Hippocampal formation (tissue), 2 donors: ENCODE results near the gene SLC41A3.
A peak's percentile ranks its signal among the peaks of the same experiment; 100 is the strongest.
"Not testable (repeated sequence)": the region's sequence is repeated elsewhere in the genome, so short reads cannot be mapped to it uniquely, and the experiment has no call there.

Source experiments
- DNase-seq, 2 donors: peaks; one replicate each; lab custom pipeline; 2025; lab: John Stamatoyannopoulos, UW

Gene SLC41A3

GRCh38 chr3:126002189-126002588 is 81.7 kb downstream of the SLC41A3 start:
- DNase-seq = no peak

DNA sequence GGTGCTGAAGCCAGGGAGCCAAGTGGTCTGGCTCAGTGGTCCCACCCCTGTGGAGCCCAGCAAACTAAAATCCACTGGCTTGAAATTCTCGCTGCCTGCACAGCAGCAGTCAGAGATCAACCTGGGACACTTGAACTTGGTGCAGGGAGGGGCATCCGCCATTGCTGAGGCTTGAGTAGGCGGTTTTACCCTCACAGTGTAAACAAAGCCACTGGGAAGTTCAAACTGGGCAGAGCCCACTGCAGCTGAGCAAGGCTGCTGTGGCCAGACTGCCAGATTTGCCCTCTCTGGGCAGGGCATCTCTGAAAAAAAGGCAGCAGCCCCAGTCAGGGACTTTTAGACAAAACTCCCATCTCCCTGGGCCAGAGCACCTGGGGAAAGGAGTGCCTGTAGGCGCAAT is 87.2 kb downstream of the SLC41A3 start:
- not testable (repeated sequence) for DNase-seq

DNA sequence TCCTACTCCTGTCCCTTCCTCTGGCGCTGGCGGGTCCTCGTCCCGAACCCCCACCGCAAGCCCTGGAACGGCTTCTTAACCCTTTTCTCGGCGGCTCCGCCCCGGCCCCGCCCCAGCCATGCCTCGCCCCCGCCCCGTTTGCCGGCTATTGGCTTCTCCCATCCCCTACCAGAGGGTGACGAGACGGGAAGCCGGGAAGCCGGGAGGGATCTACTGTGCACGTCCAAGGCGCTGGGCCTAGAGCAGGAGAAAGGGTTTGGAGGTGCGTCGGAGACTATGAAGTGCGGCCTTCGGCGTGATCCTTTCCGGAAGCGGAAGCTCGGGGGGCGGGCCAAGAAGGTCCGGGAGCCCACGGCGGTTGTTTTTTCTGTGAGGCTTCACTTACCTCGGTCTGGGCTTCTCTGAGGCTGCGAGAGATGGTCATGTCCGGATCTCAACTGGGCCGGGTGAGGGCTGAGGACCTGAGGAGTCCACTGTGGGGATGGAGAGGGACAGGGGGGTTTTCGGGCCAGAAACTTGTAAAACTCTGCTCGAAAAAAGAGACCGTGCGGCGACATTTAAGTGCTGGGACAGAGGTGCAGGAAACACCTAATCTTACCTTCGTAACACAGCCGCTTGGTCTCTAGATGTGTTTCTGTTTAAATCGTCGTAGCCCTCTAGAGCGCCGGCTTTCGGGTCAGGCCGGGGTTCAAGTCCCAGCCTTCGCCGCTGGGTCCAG is 93.5 kb downstream of the SLC41A3 start:
- peak in 1 of 2 donors; percentile 80 for DNase-seq

- DNase-seq = not testable (repeated sequence)
These were observed 99.0 kb downstream of the SLC41A3 start for GRCh38 chr3:125984951-125985350.

GRCh38 chr3:125977104-125977503 is 106.8 kb downstream of the SLC41A3 start:
- DNase-seq = not testable (repeated sequence)

- not testable (repeated sequence) for DNase-seq
These were observed 107.9 kb downstream of the SLC41A3 start for GRCh38 chr3:125976003-125976390.

DNA sequence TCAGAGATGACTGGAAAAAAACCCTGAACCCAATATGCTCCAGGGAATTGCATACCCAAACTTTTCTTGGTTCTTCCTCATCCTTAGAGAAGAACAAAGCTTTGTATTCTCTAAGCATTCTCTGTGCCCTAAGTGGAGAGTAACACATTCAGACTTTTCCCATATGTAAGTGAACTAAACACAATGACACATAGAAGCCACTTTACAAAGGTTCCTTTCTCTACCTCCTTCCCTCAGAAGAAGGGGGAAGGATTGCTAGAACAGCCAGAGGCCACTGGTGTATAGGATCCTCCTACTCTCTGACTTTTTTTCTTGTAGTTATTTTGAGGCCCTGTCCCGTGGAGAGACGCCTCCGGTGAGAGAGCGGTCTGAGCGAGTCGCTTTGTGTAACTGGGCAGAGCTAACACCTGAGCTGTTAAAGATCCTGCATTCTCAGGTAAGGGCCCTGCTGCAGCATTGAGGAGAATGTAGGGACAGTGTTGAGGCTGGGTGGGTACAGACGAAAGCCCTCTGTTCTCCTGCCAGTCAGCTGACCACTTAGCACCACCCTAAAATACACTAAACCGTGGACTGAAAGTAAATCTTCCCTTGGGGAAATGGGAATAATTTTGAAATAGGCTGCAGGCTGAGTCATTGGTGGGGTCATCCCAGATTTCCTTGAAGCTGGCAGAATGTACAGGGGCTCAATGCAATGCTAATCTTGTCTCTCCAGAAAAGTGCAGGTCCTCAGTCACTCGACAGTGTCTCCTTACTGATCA is 108.5 kb downstream of the SLC41A3 start:
- DNase-seq = not testable (repeated sequence)

DNA sequence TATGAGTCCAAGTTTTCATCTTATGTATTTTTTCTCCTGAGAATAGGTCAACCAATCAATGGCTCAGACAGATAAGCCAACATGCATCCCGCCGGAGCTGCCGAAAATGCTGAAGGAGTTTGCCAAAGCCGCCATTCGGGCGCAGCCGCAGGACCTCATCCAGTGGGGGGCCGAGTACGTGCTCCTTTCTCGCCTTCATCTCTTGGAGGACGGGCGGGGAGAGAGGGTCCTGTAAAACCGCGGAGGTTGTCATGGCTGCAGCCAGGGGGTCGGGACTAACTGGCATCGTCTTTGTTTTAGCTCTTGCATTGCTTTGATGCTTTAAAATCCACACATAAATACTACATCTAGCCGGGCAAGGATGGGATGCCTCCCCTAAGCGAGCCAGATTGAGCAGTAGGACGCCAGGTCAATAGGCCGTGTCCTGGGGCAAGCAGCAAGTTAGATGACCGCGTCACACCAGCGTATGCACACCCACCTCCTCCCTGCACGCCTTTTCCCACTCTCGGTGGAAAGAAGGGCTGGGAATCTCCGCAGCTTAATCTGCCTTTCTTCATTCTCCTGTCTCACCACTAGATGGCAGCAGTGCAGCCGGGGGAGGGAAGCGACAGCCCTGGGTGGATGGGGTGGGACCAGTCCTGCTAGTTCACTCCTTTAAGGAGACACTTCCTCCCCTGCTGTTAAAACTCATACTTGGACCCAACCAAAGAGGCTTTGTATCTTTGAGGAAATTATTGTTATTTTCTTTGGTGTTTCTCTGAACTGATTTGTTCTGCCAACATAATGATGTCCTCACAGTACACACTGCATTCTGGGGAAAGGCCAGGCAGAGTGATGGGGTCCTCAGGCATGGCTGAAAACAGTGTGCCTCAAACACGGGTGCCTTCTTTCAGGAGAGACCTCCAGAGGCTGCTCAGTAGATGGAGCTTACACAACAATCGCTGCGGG is 111.7 kb downstream of the SLC41A3 start:
- peak; percentile 34 to 40 for DNase-seq

GRCh38 chr3:125968701-125969592 is 115.0 kb downstream of the SLC41A3 start, which contains the start of gene ROPN1B:
ROPN1B (plus strand) TSS chr3:125969178; CDS start chr3:125972055, 2,877 bp downstream.
- DNase-seq = not testable (repeated sequence)

DNA sequence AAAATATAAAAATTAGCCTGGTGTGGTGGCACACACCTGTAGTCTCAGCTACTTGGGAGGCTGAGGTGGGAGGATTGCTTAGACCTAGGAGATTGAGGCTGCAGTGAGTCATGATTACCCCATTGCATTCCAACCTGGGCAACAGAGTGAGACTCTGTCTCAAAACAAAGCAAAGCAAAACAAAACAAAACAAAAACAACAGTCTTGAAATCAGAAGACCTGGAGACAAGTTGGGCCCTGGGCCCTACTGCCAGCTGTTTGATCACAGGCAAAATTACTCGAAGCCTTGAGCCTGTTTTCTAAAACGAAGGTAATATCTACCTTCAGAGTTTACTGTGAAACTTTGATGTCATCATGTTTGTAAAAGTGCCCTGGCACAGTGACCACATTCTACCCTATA is 115.8 kb downstream of the SLC41A3 start:
- DNase-seq = not testable (repeated sequence)

GRCh38 chr3:125967156-125967555 is 116.8 kb downstream of the SLC41A3 start:
- DNase-seq = no peak

GRCh38 chr3:125965505-125965904 is 118.4 kb downstream of the SLC41A3 start:
- DNase-seq = no peak

DNA sequence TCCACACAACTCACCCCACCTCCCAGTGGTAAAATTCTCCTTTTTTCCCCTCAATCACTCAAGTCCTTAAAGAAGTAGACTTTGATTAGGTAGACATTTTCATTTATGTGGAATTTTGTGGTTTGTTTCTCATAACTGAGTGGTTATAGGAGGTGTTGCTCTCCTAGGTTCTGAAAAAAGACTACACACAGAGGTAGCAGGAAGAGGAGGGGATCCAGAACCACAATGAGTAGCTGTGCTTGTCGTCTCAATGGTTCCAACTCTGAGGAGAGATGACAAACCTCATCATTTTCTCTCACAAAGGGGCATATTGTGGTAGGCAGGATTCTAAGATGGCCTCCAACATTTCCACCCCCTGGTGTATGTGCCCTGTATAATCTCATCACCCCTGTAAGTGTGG is 120.1 kb downstream of the SLC41A3 start:
- not testable (repeated sequence) for DNase-seq

- DNase-seq = no peak
These were observed 122.7 kb downstream of the SLC41A3 start for GRCh38 chr3:125961289-125961589.

GRCh38 chr3:125960456-125961288 is 123.3 kb downstream of the SLC41A3 start:
- no peak for DNase-seq

DNA sequence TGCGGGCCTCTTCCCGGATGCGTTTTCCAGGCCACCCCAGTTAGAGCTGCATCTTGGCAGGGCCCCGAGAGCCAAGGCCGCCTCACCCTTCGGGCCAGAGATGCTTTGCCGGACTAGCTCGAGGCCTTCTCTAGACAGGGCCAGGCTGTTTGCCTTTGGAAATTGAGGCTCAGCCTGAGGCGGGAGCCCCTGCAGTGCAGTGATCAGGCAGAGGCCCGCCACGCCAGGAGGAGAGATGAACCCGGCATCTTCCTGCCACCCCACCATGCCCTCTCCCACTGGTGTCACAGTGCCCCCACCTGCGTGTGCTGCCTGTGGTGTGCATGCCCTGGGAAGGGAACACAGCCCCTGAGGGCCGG is 123.9 kb downstream of the SLC41A3 start:
- DNase-seq = no peak

GRCh38 chr3:125959317-125960065 is 124.4 kb downstream of the SLC41A3 start:
- no peak for DNase-seq

- DNase-seq = no peak
These were observed 125.2 kb downstream of the SLC41A3 start for GRCh38 chr3:125958511-125959316.
